ENCODE data around the gene PRDM11. TPM values are rescaled to one million over a fixed set of nuclear protein-coding genes. Genes with fewer than 3 reads are reported as not detected.

The PRDM11 gene
- total RNA-seq, 1 donor from 2014 or later = 24.0 TPM

DNA sequence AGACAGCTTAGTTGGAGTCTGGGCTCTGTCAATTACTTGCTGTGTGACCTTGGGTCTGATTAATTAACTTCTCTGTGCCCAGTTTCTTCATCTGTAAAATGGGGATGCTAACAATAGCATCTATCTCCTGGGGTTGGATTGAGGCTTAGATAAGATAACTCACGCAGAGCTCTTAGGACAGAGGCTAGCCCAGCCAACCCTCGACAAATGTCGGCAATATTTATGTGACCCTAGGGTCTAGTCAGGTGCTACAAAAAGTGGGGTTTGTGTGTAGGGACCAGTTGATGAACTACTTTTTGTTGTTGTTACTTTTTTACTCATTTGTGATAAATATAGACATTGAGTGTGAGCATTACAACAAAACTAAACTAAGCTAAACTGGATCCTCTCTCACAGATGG, 117.3 kb downstream of the PRDM11 start:
- H3K9me3 Mint-ChIP-seq = no peaks in the 10 kb centered on the region
- H3K36me3 Mint-ChIP-seq = no peaks in the 10 kb centered on the region
- H3K4me1 Mint-ChIP-seq (ENCODE audit: unreplicated experiment) = peaks cover 5% of the 10 kb centered on the region
- DNase-seq (ENCODE audit: extremely low spot score, unreplicated experiment) = no peak
- H3K4me3 Mint-ChIP-seq = no peak overlapping the region
- H3K27me3 Mint-ChIP-seq = peaks cover under 1% of the 10 kb centered on the region
- TF ChIP-seq, protein P1, sequence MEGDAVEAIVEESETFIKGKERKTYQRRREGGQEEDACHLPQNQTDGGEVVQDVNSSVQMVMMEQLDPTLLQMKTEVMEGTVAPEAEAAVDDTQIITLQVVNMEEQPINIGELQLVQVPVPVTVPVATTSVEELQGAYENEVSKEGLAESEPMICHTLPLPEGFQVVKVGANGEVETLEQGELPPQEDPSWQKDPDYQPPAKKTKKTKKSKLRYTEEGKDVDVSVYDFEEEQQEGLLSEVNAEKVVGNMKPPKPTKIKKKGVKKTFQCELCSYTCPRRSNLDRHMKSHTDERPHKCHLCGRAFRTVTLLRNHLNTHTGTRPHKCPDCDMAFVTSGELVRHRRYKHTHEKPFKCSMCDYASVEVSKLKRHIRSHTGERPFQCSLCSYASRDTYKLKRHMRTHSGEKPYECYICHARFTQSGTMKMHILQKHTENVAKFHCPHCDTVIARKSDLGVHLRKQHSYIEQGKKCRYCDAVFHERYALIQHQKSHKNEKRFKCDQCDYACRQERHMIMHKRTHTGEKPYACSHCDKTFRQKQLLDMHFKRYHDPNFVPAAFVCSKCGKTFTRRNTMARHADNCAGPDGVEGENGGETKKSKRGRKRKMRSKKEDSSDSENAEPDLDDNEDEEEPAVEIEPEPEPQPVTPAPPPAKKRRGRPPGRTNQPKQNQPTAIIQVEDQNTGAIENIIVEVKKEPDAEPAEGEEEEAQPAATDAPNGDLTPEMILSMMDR (conservative IDR thresholded peaks at IDR 0.05) = no peak
- H3K27ac Mint-ChIP-seq = no peak overlapping the region

DNA sequence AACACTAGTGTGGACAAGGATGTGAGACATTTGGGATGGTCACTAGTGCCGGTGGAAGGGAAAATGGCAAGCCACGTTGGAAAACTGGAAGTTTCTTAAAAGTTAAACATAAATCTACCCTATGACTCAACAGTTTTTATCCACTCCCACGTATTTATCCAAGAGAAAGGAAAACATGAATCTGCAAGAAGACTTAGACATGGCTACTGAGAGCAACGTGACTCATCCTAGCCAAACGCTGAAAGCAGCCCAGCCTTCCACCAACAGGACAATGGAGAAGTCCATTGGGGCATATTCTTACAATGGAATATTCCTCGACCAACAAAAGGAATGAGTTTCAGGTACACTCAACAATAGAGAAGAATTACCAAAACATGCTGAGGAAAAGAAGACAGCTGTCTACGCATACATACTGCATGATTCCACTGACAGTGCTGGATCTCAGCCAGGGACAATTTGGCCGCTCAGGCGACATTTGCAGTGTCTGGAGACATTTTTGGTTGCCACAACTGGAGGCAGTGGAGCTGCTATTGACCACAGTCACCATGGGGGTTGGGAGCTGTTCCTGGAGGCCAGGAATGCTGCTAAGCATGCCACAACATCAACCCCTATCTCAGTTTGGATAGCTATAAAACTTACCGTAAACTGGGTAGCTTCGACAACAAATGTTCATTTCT, 118.5 kb downstream of the PRDM11 start:
- TF ChIP-seq, protein P1 (conservative IDR thresholded peaks at IDR 0.05) = no peak
- H3K4me1 Mint-ChIP-seq (ENCODE audit: unreplicated experiment) = peaks cover 5% of the 10 kb centered on the region
- H3K4me3 Mint-ChIP-seq = no peak overlapping the region
- DNase-seq (ENCODE audit: extremely low spot score, unreplicated experiment) = no peak
- H3K9me3 Mint-ChIP-seq = no peaks in the 10 kb centered on the region
- H3K27ac Mint-ChIP-seq = no peak overlapping the region
- no peaks in the 10 kb centered on the region for H3K36me3 Mint-ChIP-seq
- peaks cover 9% of the 10 kb centered on the region for H3K27me3 Mint-ChIP-seq

DNA sequence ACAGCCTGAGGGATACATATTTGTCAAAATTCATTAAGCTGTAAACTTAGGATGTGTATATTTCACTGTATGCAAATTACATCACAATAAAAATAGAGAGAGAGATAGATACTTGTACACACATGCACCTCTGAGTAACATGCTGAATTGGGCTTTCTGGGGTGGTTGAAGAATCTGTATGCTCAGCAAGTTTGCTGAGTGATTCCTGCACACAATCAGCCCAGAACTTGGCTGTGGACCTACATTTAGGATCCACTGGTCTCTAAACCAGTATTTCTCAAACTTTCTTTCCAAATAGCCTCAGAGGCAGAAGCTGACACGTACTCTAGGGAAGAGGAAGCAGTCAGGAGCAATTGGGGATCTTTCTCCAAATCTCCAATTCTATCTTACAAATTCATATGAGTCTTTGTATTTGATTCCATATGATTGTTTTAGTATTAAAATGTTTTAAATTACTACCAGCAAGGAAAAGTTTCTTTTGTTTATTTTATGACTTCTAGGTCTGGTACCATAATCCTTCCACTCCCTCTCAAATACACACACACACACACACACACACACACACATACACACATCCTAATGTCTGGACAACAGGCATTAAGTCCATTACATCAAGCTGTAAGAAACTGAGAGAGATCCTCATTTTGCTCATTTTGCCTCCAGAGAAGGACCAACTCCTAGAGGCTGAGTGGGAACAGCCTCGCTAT, 119.7 kb downstream of the PRDM11 start:
- no peak overlapping the region for H3K4me3 Mint-ChIP-seq
- H3K9me3 Mint-ChIP-seq = no peaks in the 10 kb centered on the region
- DNase-seq (ENCODE audit: extremely low spot score, unreplicated experiment) = no peak
- peaks cover 17% of the 10 kb centered on the region for H3K27me3 Mint-ChIP-seq
- no peaks in the 10 kb centered on the region for H3K36me3 Mint-ChIP-seq
- H3K27ac Mint-ChIP-seq = peak overlapping the region; percentile 60
- TF ChIP-seq, protein P1 (conservative IDR thresholded peaks at IDR 0.05) = no peak
- peaks cover 5% of the 10 kb centered on the region for H3K4me1 Mint-ChIP-seq (ENCODE audit: unreplicated experiment)

DNA sequence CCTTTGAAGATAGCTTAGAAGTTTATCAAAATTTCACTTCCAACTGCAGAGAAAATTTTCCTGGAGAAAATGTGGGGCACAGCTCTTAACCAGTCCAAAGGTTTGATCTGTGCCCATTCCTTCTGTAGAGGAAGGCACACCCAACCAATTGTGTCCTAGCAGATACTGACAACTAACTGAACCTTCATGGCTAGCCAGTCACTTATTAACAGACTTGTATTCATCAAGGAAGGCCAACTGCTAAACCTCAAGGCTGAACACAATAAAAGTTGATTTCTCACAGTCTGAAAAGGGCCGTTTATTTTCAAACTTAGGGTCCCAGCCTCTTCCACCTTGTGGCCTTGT, 120.2 kb downstream of the PRDM11 start:
- Mint-ChIP-seq H3K36me3 (no peaks in the 10 kb centered on the region), H3K27me3 (peaks cover 22% of the 10 kb centered on the region), H3K4me3 (no peak overlapping the region), H3K4me1 (ENCODE audit: unreplicated experiment) (peaks cover 5% of the 10 kb centered on the region), H3K27ac (peak overlapping the region; percentile 60), H3K9me3 (no peaks in the 10 kb centered on the region)
- no peak for DNase-seq (ENCODE audit: extremely low spot score, unreplicated experiment)
- TF ChIP-seq, protein P1 (conservative IDR thresholded peaks at IDR 0.05) = no peak

DNA sequence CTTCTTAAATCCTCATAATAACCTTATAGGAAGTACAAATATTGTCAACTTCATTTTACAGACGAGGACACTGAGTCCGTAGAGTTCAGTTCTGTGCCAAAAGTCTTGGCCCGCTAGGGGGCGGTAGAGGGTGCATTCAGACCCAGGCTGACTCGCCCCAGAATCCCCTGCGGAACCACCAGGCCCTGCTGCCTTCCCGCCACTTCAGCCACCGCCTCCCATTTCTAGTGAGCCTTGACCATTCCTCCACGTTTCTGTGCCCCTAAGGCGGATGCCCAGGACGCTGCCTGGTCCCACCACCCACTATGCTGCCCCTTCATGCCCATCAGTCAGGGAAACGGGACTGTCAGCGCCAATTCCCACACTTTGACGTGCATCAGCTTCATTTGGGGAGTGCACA, 120.6 kb downstream of the PRDM11 start:
- Mint-ChIP-seq H3K27ac (no peak overlapping the region), H3K4me3 (no peak overlapping the region), H3K36me3 (no peaks in the 10 kb centered on the region), H3K27me3 (peaks cover 22% of the 10 kb centered on the region), H3K9me3 (no peaks in the 10 kb centered on the region), H3K4me1 (ENCODE audit: unreplicated experiment) (peaks cover 5% of the 10 kb centered on the region)
- DNase-seq (ENCODE audit: extremely low spot score, unreplicated experiment) = no peak
- TF ChIP-seq, protein P1 (conservative IDR thresholded peaks at IDR 0.05) = peak; percentile 67

Data from type B pancreatic cell (in vitro differentiated cells).